C4-2B (cell line): ENCODE measurements around the gene LHFPL6.

ENCODE experiments used
- CTCF ChIP-seq: fragments of 450-650 bp; conservative IDR thresholded peaks from 2 replicates; pipeline ENCODE4 v1.5.1; 2017; ENCODE audit warnings: mild to moderate bottlenecking
- ZFX ChIP-seq: fragments of 450-650 bp; IDR thresholded peaks from 2 replicates; pipeline ENCODE4 v1.6.1; 2017

GRCh38 chr13:39556866-39557265 is 46.1 kb downstream of the LHFPL6 start:
- TF ChIP-seq CTCF = no peak
- TF ChIP-seq ZFX = no peak
